B cell (primary cell): ENCODE results near the gene LRTM2. TPM values are rescaled to one million over a fixed set of nuclear protein-coding genes. Genes with fewer than 3 reads are reported as not detected.

Experiments used
- ATAC-seq: fragments of 200-7000 bp; cut with Tn5 transposase; one replicate; pipeline ENCODE4 v1.10.0; 2021; ENCODE audit warnings: low read depth, mild to moderate bottlenecking, moderate number of reproducible peaks, moderate library complexity
- CTCF ChIA-PET: fragments of 350-600 bp; sonication (Branson Sonifier 250); formaldehyde crosslinking; loops from one replicate; lab custom pipeline; 2021; ENCODE audit warnings: antibody characterized with exemption, inconsistent platforms; lab: Charles Lee
- POLR2A ChIA-PET: fragments of 350-600 bp; sonication (Branson Sonifier 250); formaldehyde crosslinking; loops from one replicate; lab custom pipeline; 2021; ENCODE audit warnings: antibody characterized with exemption; lab: Charles Lee
- DNase-seq: peaks from one replicate; pipeline ENCODE4 v3.0.0; 2013
- H2AFZ ChIP-seq: 2 replicates; pipeline ENCODE4 v1.6.1; 2012; ENCODE audit warnings: mild to moderate bottlenecking, low read depth, low read length; ENCODE audit not compliant: insufficient read depth, poor library complexity, severe bottlenecking
- H3K27ac ChIP-seq, 2 donors: 1 replicate in 1 of 2; 2 replicates in 1 of 2; pipeline ENCODE4 v1.5.1; 2012 to 2013; ENCODE audit warnings: low read length in 2 of 2, mild to moderate bottlenecking in 2 of 2, moderate library complexity in 1 of 2
- H3K27me3 ChIP-seq, 4 experiments: fragments of 200-600 bp in 1 of 4; sonication (generic) in 1 of 4; replicated peaks in 1 of 4; 1 replicate in 2 of 4; 2 replicates in 2 of 4; pipeline versions ENCODE4 v1.6.1 to v1.7.0; 2013 to 2016; ENCODE audit warnings: low read length in 3 of 4, mild to moderate bottlenecking in 2 of 4, mixed read lengths in 1 of 4, moderate library complexity in 1 of 4; ENCODE audit not compliant: insufficient read depth in 4 of 4, control insufficient read depth in 3 of 4; ENCODE audit errors: control extremely low read depth in 1 of 4
- H3K36me3 ChIP-seq, 2 experiments: replicated peaks in 1 of 2; 1 replicate in 1 of 2; 2 replicates in 1 of 2; pipeline versions ENCODE4 v1.6.1 to v1.7.1; 2013; ENCODE audit warnings: low read length in 1 of 2; ENCODE audit not compliant: insufficient read depth in 2 of 2, control insufficient read depth in 1 of 2; ENCODE audit errors: control extremely low read depth in 1 of 2, extremely low read depth in 1 of 2
- H3K4me1 ChIP-seq, 2 donors: fragments of 200-600 bp in 1 of 2; sonication (generic) in 1 of 2; 1 replicate in 1 of 2; 2 replicates in 1 of 2; pipeline versions ENCODE4 v1.5.1 to v1.6.1; 2013 to 2017; ENCODE audit warnings: low read length in 2 of 2; ENCODE audit not compliant: control insufficient read depth in 2 of 2, insufficient read depth in 2 of 2
- H3K4me2 ChIP-seq: replicated peaks from 2 replicates; pipeline ENCODE3; 2012; ENCODE audit warnings: mild to moderate bottlenecking, low read depth, low read length; ENCODE audit not compliant: poor library complexity, severe bottlenecking
- H3K4me3 ChIP-seq, 5 experiments: fragments of 200-600 bp in 1 of 5; sonication (generic) in 1 of 5; 1 replicate in 3 of 5; 2 replicates in 2 of 5; pipeline versions ENCODE4 v1.5.1 to v1.7.0; 2011 to 2016; ENCODE audit warnings: low read length in 4 of 5, mild to moderate bottlenecking in 4 of 5, low read depth in 2 of 5, control low read depth in 1 of 5, moderate library complexity in 1 of 5; ENCODE audit not compliant: insufficient read depth in 1 of 5; ENCODE audit errors: control extremely low read depth in 1 of 5, extremely low read depth in 1 of 5
- H3K79me2 ChIP-seq: fragments of 200-600 bp; sonication (generic); one replicate; pipeline ENCODE4 v1.6.0; 2016; ENCODE audit warnings: low read length; ENCODE audit not compliant: control insufficient read depth, insufficient read depth
- H3K9ac ChIP-seq: fragments of 200-600 bp; sonication (generic); 2 replicates; pipeline ENCODE4 v1.6.1; 2017; ENCODE audit warnings: mild to moderate bottlenecking, low read length, moderate library complexity
- H3K9me3 ChIP-seq, 3 donors: one replicate each; pipeline versions ENCODE4 v1.6.1 to v1.7.1; 2013; ENCODE audit warnings: low read length in 2 of 3; ENCODE audit not compliant: control insufficient read depth in 2 of 3, insufficient read depth in 1 of 3; ENCODE audit errors: control extremely low read depth in 1 of 3
- H4K20me1 ChIP-seq: 2 replicates; pipeline ENCODE4 v1.6.0; 2012; ENCODE audit warnings: mild to moderate bottlenecking, low read length; ENCODE audit not compliant: insufficient read depth, control insufficient read depth, poor library complexity, severe bottlenecking
- H3K27ac Mint-ChIP-seq: one replicate; pipeline ENCODE4 v1.8.0; 2021; ENCODE audit warnings: mixed read lengths
- H3K27me3 Mint-ChIP-seq: one replicate; pipeline ENCODE4 v1.8.0; 2021; ENCODE audit warnings: mixed read lengths
- H3K4me1 Mint-ChIP-seq: one replicate; pipeline ENCODE4 v1.8.0; 2021; ENCODE audit warnings: mixed read lengths
- H3K4me3 Mint-ChIP-seq: one replicate; pipeline ENCODE4 v1.8.0; 2021; ENCODE audit warnings: mixed read lengths
- H3K9me3 Mint-ChIP-seq: one replicate; pipeline ENCODE4 v1.8.0; 2022; ENCODE audit warnings: mixed read lengths; ENCODE audit not compliant: insufficient read depth
- CTCF ChIP-seq: fragments of 200-600 bp; IDR thresholded peaks from one replicate; pipeline ENCODE4 v1.8.0; 2022; ENCODE audit warnings: antibody characterized with exemption, mild to moderate bottlenecking
- EZH2 ChIP-seq: IDR thresholded peaks from 2 replicates; pipeline ENCODE4 v1.6.1; 2012; ENCODE audit warnings: borderline replicate concordance, low read depth, mild to moderate bottlenecking, moderate library complexity, low read length; ENCODE audit not compliant: insufficient read depth, poor library complexity, severe bottlenecking
- WGBS: methylation state at CpG from one replicate; pipeline ENCODE4 v1.1.5; 2013; ENCODE audit warnings: missing lambda C conversion rate; ENCODE audit not compliant: insufficient coverage; 5-methylcytosine and 5-hydroxymethylcytosine counted together
- intact Hi-C: fragments of 100-400 bp; cut with micrococcal nuclease; formaldehyde crosslinking; loops from one replicate; pipeline ENCODE4 v1.10.0; 2022
- polyA plus RNA-seq: library from polyadenylated mRNA; depleted of rRNA; stranded (reverse); fragments of >200 nt; gene quantifications from 2 replicates; pipeline ENCODE4 v1.2.3, GENCODE V29; 2012
- total RNA-seq, 2 donors: library from RNA; stranded (reverse); fragments of 120-200 nt in 1 of 2; gene quantifications; 1 replicate in 1 of 2; 2 replicates in 1 of 2; pipeline versions ENCODE4 v1.2.3 to v1.2.4, GENCODE V29; 2013 to 2022

Gene LRTM2
- total and polyA plus RNA-seq, 2 donors (not counting 1 experiment from before 2014, with no cell fraction given) = not detected

GRCh38 chr12:1872001-1872400 is 51.6 kb downstream of the LRTM2 start:
- Mint-ChIP-seq H3K27ac (no peak overlapping the region), H3K4me3 (no peak overlapping the region), H3K9me3 (peaks cover 5% of the 10 kb centered on the region), H3K4me1 (no peaks in the 10 kb centered on the region), H3K27me3 (peaks cover 31% of the 10 kb centered on the region)
- ATAC-seq = no peak
- Histone ChIP-seq H3K9ac (no peak overlapping the region), H3K4me3 (no peak overlapping the region), H3K27ac (no peak overlapping the region), H3K79me2 (no peaks in the 10 kb centered on the region), H3K9me3 (peaks cover 0 to 15% (median 2%) of the 10 kb centered on the region in 3 donors), H3K27me3 (peaks cover 0 to 4% (median under 1%) of the 10 kb centered on the region in 4 experiments), H3K36me3 (no peaks in the 10 kb centered on the region), H3K4me2 (no peak overlapping the region), H2AFZ (no peak overlapping the region), H4K20me1 (no peaks in the 10 kb centered on the region), H3K4me1 (no peaks in the 10 kb centered on the region)
- TF ChIP-seq EZH2 (no peak), CTCF (no peak)
- WGBS = 94% methylated on average over 5 of the region's 6 CpGs
- CTCF ChIA-PET = no interaction called here
- POLR2A ChIA-PET = no interaction called here
- no peak for DNase-seq
- intact Hi-C loops = no loop called here

- DNase-seq (no peak), ATAC-seq (no peak)
- no peak overlapping the region for H3K4me2 ChIP-seq
- H3K36me3 ChIP-seq = no peaks in the 10 kb centered on the region
- TF ChIP-seq CTCF (no peak), EZH2 (no peak)
- no peaks in the 10 kb centered on the region for H3K27me3 ChIP-seq
- H3K9me3 ChIP-seq = peaks cover 0 to 15% (median 2%) of the 10 kb centered on the region in 3 donors
- H3K9ac ChIP-seq = no peak overlapping the region
- H3K79me2 ChIP-seq = no peaks in the 10 kb centered on the region
- H3K27ac ChIP-seq = no peak overlapping the region
- ChIA-PET POLR2A (no interaction called here), CTCF (no interaction called here)
- H3K4me1 Mint-ChIP-seq = no peaks in the 10 kb centered on the region
- 93% methylated on average over 7 of the region's 7 CpGs for WGBS
- H3K4me1 ChIP-seq = no peaks in the 10 kb centered on the region
- H3K27ac Mint-ChIP-seq = no peak overlapping the region
- intact Hi-C loops = no loop called here
- no peak overlapping the region for H3K4me3 Mint-ChIP-seq
- no peak overlapping the region for H3K4me3 ChIP-seq
- no peaks in the 10 kb centered on the region for H4K20me1 ChIP-seq
- H2AFZ ChIP-seq = no peak overlapping the region
- H3K9me3 Mint-ChIP-seq = peaks cover 5% of the 10 kb centered on the region
- peaks cover 30% of the 10 kb centered on the region for H3K27me3 Mint-ChIP-seq
Measured at GRCh38 chr12:1872448-1872847, 52.1 kb downstream of the LRTM2 start.
